ENCODE measurements around the gene ADAM15.

The ADAM15 gene

GRCh38 chr1:155012776-155013602, 38.1 kb upstream of the ADAM15 start:
- no peak for DNase-seq (ENCODE audit: low spot score)

- DNase-seq (ENCODE audit: low spot score): no peak
Observed at GRCh38 chr1:155013632-155014031, 37.5 kb upstream of the ADAM15 start.

GRCh38 chr1:155014709-155015508, 36.2 kb upstream of the ADAM15 start:
- no peak for DNase-seq (ENCODE audit: low spot score)

GRCh38 chr1:155015527-155016230, 35.4 kb upstream of the ADAM15 start:
- DNase-seq (ENCODE audit: low spot score): no peak

- no peak for DNase-seq (ENCODE audit: low spot score)
Observed at GRCh38 chr1:155016231-155016831, 34.8 kb upstream of the ADAM15 start.

GRCh38 chr1:155017041-155017945, 33.8 kb upstream of the ADAM15 start:
- peak; percentile 82 for DNase-seq (ENCODE audit: low spot score)

- no peak for DNase-seq (ENCODE audit: low spot score)
Observed at GRCh38 chr1:155017946-155018316, 33.2 kb upstream of the ADAM15 start.

- no peak for DNase-seq (ENCODE audit: low spot score)
Observed at GRCh38 chr1:155018617-155019348, 32.3 kb upstream of the ADAM15 start.

- no peak for DNase-seq (ENCODE audit: low spot score)
Observed at GRCh38 chr1:155019377-155020245, 31.5 kb upstream of the ADAM15 start.

- DNase-seq (ENCODE audit: low spot score): no peak
Observed at GRCh38 chr1:155022136-155022926, 28.8 kb upstream of the ADAM15 start.

- no peak for DNase-seq (ENCODE audit: low spot score)
Observed at GRCh38 chr1:155022927-155023236, 28.2 kb upstream of the ADAM15 start.

GRCh38 chr1:155023627-155024026, 27.5 kb upstream of the ADAM15 start:
- no peak for DNase-seq (ENCODE audit: low spot score)

- DNase-seq (ENCODE audit: low spot score): no peak
Observed at GRCh38 chr1:155024315-155024714, 26.8 kb upstream of the ADAM15 start.

GRCh38 chr1:155026154-155026553, 25.0 kb upstream of the ADAM15 start:
- DNase-seq (ENCODE audit: low spot score): no peak

- no peak for DNase-seq (ENCODE audit: low spot score)
Observed at GRCh38 chr1:155026588-155026987, 24.5 kb upstream of the ADAM15 start.

- no peak for DNase-seq (ENCODE audit: low spot score)
Observed at GRCh38 chr1:155029513-155030242, 21.4 kb upstream of the ADAM15 start.

GRCh38 chr1:155030243-155030795, 20.8 kb upstream of the ADAM15 start:
- no peak for DNase-seq (ENCODE audit: low spot score)

- DNase-seq (ENCODE audit: low spot score): no peak
Observed at GRCh38 chr1:155030899-155031298, 20.2 kb upstream of the ADAM15 start.

All from globus pallidus (tissue), 1 donor.